ENCODE results near the gene SEC14L3. TPM values are rescaled to one million over a fixed set of nuclear protein-coding genes. Genes with fewer than 3 reads are reported as not detected.
A peak's percentile ranks its signal among the peaks of the same experiment; 100 is the strongest.

SEC14L3 gene
- total RNA-seq, 1 experiment from 2014 or later = not detected

- no peaks in the 10 kb centered on the region for H3K9me3 ChIP-seq
- Mint-ChIP-seq H3K4me1 (ENCODE audit: low read depth, unreplicated experiment) (peaks cover 27% of the 10 kb centered on the region), H3K9me3 (ENCODE audit: unreplicated experiment) (no peaks in the 10 kb centered on the region), H3K27me3 (ENCODE audit: insufficient read depth, unreplicated experiment) (no peaks in the 10 kb centered on the region), H3K27ac (ENCODE audit: unreplicated experiment) (peak within 1 kb of the TSS; percentile 82), H3K4me3 (ENCODE audit: unreplicated experiment) (peak within 1 kb of the TSS; percentile 85), H3K36me3 (ENCODE audit: insufficient read depth, unreplicated experiment) (peaks cover 16% of the 10 kb centered on the region)
- BruUV-seq (replicated peaks) = TSS peak; percentile 13
- peak; percentile 80 for DNase-seq
- no peaks in the 10 kb centered on the region for H3K27me3 ChIP-seq (replicated peaks; ENCODE audit: control insufficient read depth, insufficient read depth, low read length)
- intact Hi-C loops (cut with micrococcal nuclease; ENCODE audit: unreplicated experiment) = no loop called here
- ChIA-PET POLR2A (interaction anchor here (0.5 kb wide), 1 partner anchor 53 kb away, joined by 3 read pairs; no protein-coding TSS in a partner anchor), CTCF (interaction anchor here (0.6 to 4.3 kb wide), 5 partner anchors 25 to 138 kb away, joined by 3 to 29 read pairs (median 3); partner anchors contain the start of gene SEC14L2)
- H3K36me3 ChIP-seq (ENCODE audit: control insufficient read depth, insufficient read depth, low read length) = no peaks in the 10 kb centered on the region; the same call in 1 of the 2 replicates
- H3K4me1 ChIP-seq = peaks cover 27% of the 10 kb centered on the region
- TF ChIP-seq CTCF (IDR thresholded peaks at IDR 0.05; ENCODE audit: insufficient read depth in 1 of 2, low read depth in 1 of 2, low read length in 1 of 2, severe bottlenecking in 1 of 2, unreplicated experiment in 1 of 2) = peak in 1 of 2 experiments; percentile 13
- H3K4me3 ChIP-seq (ENCODE audit: low read depth, low read length) = peak within 1 kb of the TSS; percentile 62
Observed at GRCh38 chr22:30425616-30426387, 46.0 kb downstream of the SEC14L3 start, which contains the start of gene MTFP1. Gene MTFP1, plus strand, starts transcription at chr22:30425768. Its CDS starts 112 bp downstream, at chr22:30425880.

- CTCF ChIA-PET = interaction anchor here (2.3 to 4.3 kb wide), 2 partner anchors 28 to 38 kb away, joined by 18 to 29 read pairs; partner anchors contain the start of genes RNF215 and SEC14L2
- H3K36me3 Mint-ChIP-seq (ENCODE audit: insufficient read depth, unreplicated experiment) = peaks cover 21% of the 10 kb centered on the region
- intact Hi-C loops (cut with micrococcal nuclease; ENCODE audit: unreplicated experiment) = no loop called here
- H3K27ac Mint-ChIP-seq (ENCODE audit: unreplicated experiment) = peak overlapping the region; percentile 82
- peaks cover 32% of the 10 kb centered on the region for H3K4me1 ChIP-seq
- H3K4me3 ChIP-seq (ENCODE audit: low read depth, low read length) = peak overlapping the region; percentile 62
- H3K9me3 Mint-ChIP-seq (ENCODE audit: unreplicated experiment) = no peaks in the 10 kb centered on the region
- peak overlapping the region; percentile 85 for H3K4me3 Mint-ChIP-seq (ENCODE audit: unreplicated experiment)
- no peak for TF ChIP-seq CTCF (IDR thresholded peaks at IDR 0.05; ENCODE audit: insufficient read depth in 1 of 2, low read depth in 1 of 2, low read length in 1 of 2, severe bottlenecking in 1 of 2, unreplicated experiment in 1 of 2)
- no peaks in the 10 kb centered on the region for H3K27me3 ChIP-seq (replicated peaks; ENCODE audit: control insufficient read depth, insufficient read depth, low read length)
- DNase-seq = no peak
- no peaks in the 10 kb centered on the region for H3K9me3 ChIP-seq
- POLR2A ChIA-PET = no interaction called here
- H3K4me1 Mint-ChIP-seq (ENCODE audit: low read depth, unreplicated experiment) = peaks cover 32% of the 10 kb centered on the region
- no peaks in the 10 kb centered on the region for H3K27me3 Mint-ChIP-seq (ENCODE audit: insufficient read depth, unreplicated experiment)
- BruUV-seq (replicated peaks) = no TSS peak
- H3K36me3 ChIP-seq (ENCODE audit: control insufficient read depth, insufficient read depth, low read length) = peaks cover 1% of the 10 kb centered on the region; the same call in 1 of the 2 replicates
Observed at GRCh38 chr22:30425327-30425615, 46.5 kb downstream of the SEC14L3 start.

GRCh38 chr22:30424534-30425326 is 47.1 kb downstream of the SEC14L3 start:
- no peaks in the 10 kb centered on the region for H3K9me3 Mint-ChIP-seq (ENCODE audit: unreplicated experiment)
- H3K27me3 ChIP-seq (replicated peaks; ENCODE audit: control insufficient read depth, insufficient read depth, low read length) = no peaks in the 10 kb centered on the region
- peak overlapping the region; percentile 62 for H3K4me3 ChIP-seq (ENCODE audit: low read depth, low read length)
- H3K4me3 Mint-ChIP-seq (ENCODE audit: unreplicated experiment) = peak overlapping the region; percentile 85
- H3K27ac Mint-ChIP-seq (ENCODE audit: unreplicated experiment) = peak overlapping the region; percentile 82
- BruUV-seq (replicated peaks) = TSS peak; percentile 5
- no peak for TF ChIP-seq CTCF (IDR thresholded peaks at IDR 0.05; ENCODE audit: insufficient read depth in 1 of 2, low read depth in 1 of 2, low read length in 1 of 2, severe bottlenecking in 1 of 2, unreplicated experiment in 1 of 2)
- H3K4me1 ChIP-seq = peaks cover 36% of the 10 kb centered on the region
- H3K27me3 Mint-ChIP-seq (ENCODE audit: insufficient read depth, unreplicated experiment) = no peaks in the 10 kb centered on the region
- ChIA-PET POLR2A (interaction anchor here (0.5 to 2.1 kb wide), 7 partner anchors 10 to 545 kb away, joined by 3 to 19 read pairs (median 6); partner anchors contain the start of genes CCDC157, RNF215, SEC14L2 and SF3A1), CTCF (interaction anchor here (0.6 to 4.3 kb wide), 6 partner anchors 20 to 137 kb away, joined by 3 to 29 read pairs (median 12); partner anchors contain the start of genes RNF215 and SEC14L2)
- no peak for DNase-seq
- peaks cover 35% of the 10 kb centered on the region for H3K4me1 Mint-ChIP-seq (ENCODE audit: low read depth, unreplicated experiment)
- no peaks in the 10 kb centered on the region for H3K9me3 ChIP-seq
- peaks cover 1% of the 10 kb centered on the region; the same call in 1 of the 2 replicates for H3K36me3 ChIP-seq (ENCODE audit: control insufficient read depth, insufficient read depth, low read length)
- intact Hi-C loops (cut with micrococcal nuclease; ENCODE audit: unreplicated experiment) = no loop called here
- peaks cover 23% of the 10 kb centered on the region for H3K36me3 Mint-ChIP-seq (ENCODE audit: insufficient read depth, unreplicated experiment)
